Measurements from ENCODE around the gene GCAT. TPM values are rescaled to one million over a fixed set of nuclear protein-coding genes. Genes with fewer than 3 reads are reported as not detected.

The GCAT gene
- polyA plus RNA-seq, 3 donors = 0.56 to 1.9 (median 1.1) TPM

DNA sequence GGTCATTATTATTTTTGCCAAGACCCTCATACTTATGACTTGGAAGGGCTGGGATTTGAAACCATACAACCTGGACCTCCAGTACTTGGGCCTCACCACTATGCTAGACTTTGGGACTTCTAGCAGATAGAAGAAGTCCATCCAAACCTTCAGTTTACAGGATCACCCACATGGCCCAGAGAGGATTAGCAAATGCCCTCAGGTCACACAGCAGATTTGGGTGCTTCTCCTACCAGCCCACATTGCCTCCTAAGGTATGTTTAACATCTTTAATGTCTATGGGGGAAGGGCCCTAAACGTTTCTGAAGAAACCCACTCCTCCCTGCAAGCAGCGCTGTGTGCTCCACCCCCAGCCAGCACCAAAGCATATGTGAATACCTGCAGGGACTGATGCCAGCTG, 17.5 kb upstream of the GCAT start:
- Histone ChIP-seq H3K4me2 (replicated peaks; ENCODE audit: extremely low read depth, low read length, poor library complexity, severe bottlenecking) (no peak overlapping the region), H3K9ac (ENCODE audit: insufficient read depth, low read length, poor library complexity, severe bottlenecking) (no peak overlapping the region), H3K4me1 (ENCODE audit: control insufficient read depth in 1 of 2, insufficient read depth in 2 of 2, low read length in 2 of 2) (no peaks in the 10 kb centered on the region), H3K4me3 (replicated peaks in 1 of 3; ENCODE audit: low read depth in 2 of 3, low read length in 3 of 3) (no peak overlapping the region), H3K36me3 (replicated peaks in 1 of 2; ENCODE audit: control insufficient read depth in 1 of 2, insufficient read depth in 2 of 2, low read length in 2 of 2) (no peaks in the 10 kb centered on the region), H4K20me1 (ENCODE audit: insufficient read depth, low read length) (no peaks in the 10 kb centered on the region), H2AFZ (ENCODE audit: insufficient read depth, low read depth, low read length, poor library complexity, severe bottlenecking) (no peak overlapping the region), H3K27ac (ENCODE audit: low read depth in 1 of 2, low read length in 2 of 2) (no peak overlapping the region), H3K9me3 (replicated peaks in 1 of 2; ENCODE audit: control insufficient read depth in 1 of 2, insufficient read depth in 1 of 2, low read length in 2 of 2) (no peaks in the 10 kb centered on the region), H3K79me2 (ENCODE audit: insufficient read depth, low read length) (no peaks in the 10 kb centered on the region), H3K27me3 (ENCODE audit: control insufficient read depth in 2 of 2, insufficient read depth in 2 of 2, low read length in 2 of 2) (no peaks in the 10 kb centered on the region)
- intact Hi-C loops (cut with micrococcal nuclease) = no loop called here
- H3K4me1 Mint-ChIP-seq = peaks cover 6% of the 10 kb centered on the region
- H3K4me3 Mint-ChIP-seq = no peak overlapping the region
- H3K27ac Mint-ChIP-seq = no peak overlapping the region
- no peak for DNase-seq
- WGBS (ENCODE audit: insufficient coverage) = no CpG with 5 or more reads among the region's 2 CpGs
- H3K9me3 Mint-ChIP-seq = peaks cover 0 to 3% (median 0%) of the 10 kb centered on the region in 7 donors
- TF ChIP-seq, protein P1, sequence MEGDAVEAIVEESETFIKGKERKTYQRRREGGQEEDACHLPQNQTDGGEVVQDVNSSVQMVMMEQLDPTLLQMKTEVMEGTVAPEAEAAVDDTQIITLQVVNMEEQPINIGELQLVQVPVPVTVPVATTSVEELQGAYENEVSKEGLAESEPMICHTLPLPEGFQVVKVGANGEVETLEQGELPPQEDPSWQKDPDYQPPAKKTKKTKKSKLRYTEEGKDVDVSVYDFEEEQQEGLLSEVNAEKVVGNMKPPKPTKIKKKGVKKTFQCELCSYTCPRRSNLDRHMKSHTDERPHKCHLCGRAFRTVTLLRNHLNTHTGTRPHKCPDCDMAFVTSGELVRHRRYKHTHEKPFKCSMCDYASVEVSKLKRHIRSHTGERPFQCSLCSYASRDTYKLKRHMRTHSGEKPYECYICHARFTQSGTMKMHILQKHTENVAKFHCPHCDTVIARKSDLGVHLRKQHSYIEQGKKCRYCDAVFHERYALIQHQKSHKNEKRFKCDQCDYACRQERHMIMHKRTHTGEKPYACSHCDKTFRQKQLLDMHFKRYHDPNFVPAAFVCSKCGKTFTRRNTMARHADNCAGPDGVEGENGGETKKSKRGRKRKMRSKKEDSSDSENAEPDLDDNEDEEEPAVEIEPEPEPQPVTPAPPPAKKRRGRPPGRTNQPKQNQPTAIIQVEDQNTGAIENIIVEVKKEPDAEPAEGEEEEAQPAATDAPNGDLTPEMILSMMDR (IDR thresholded peaks at IDR 0.05) = no peak
- peaks cover 2 to 6% (median 3%) of the 10 kb centered on the region in 3 donors for H3K27me3 Mint-ChIP-seq (ENCODE audit: low read depth in 3 of 3)
- H3K36me3 Mint-ChIP-seq = no peaks in the 10 kb centered on the region

- no peak overlapping the region for H3K4me2 ChIP-seq (replicated peaks; ENCODE audit: extremely low read depth, low read length, poor library complexity, severe bottlenecking)
- H3K4me3 ChIP-seq (replicated peaks in 1 of 3; ENCODE audit: low read depth in 2 of 3, low read length in 3 of 3) = no peak overlapping the region
- intact Hi-C loops (cut with micrococcal nuclease) = no loop called here
- no peak overlapping the region for H2AFZ ChIP-seq (ENCODE audit: insufficient read depth, low read depth, low read length, poor library complexity, severe bottlenecking)
- Mint-ChIP-seq H3K27ac (no peak overlapping the region), H3K27me3 (ENCODE audit: low read depth in 3 of 3) (peaks cover 6 to 7% (median 6%) of the 10 kb centered on the region in 3 donors), H3K9me3 (no peaks in the 10 kb centered on the region), H3K4me1 (peaks cover 6% of the 10 kb centered on the region), H3K4me3 (no peak overlapping the region), H3K36me3 (no peaks in the 10 kb centered on the region)
- WGBS (ENCODE audit: insufficient coverage) = no CpG with 5 or more reads among the region's 6 CpGs
- no peaks in the 10 kb centered on the region for H3K4me1 ChIP-seq (ENCODE audit: control insufficient read depth in 1 of 2, insufficient read depth in 2 of 2, low read length in 2 of 2)
- no peaks in the 10 kb centered on the region for H3K9me3 ChIP-seq (replicated peaks in 1 of 2; ENCODE audit: control insufficient read depth in 1 of 2, insufficient read depth in 1 of 2, low read length in 2 of 2)
- H3K27ac ChIP-seq (ENCODE audit: low read depth in 1 of 2, low read length in 2 of 2) = no peak overlapping the region
- TF ChIP-seq, protein P1 (IDR thresholded peaks at IDR 0.05) = no peak
- no peaks in the 10 kb centered on the region for H3K27me3 ChIP-seq (ENCODE audit: control insufficient read depth in 2 of 2, insufficient read depth in 2 of 2, low read length in 2 of 2)
- H3K9ac ChIP-seq (ENCODE audit: insufficient read depth, low read length, poor library complexity, severe bottlenecking) = no peak overlapping the region
- DNase-seq = no peak
- H4K20me1 ChIP-seq (ENCODE audit: insufficient read depth, low read length) = no peaks in the 10 kb centered on the region
- no peaks in the 10 kb centered on the region for H3K36me3 ChIP-seq (replicated peaks in 1 of 2; ENCODE audit: control insufficient read depth in 1 of 2, insufficient read depth in 2 of 2, low read length in 2 of 2)
- H3K79me2 ChIP-seq (ENCODE audit: insufficient read depth, low read length) = no peaks in the 10 kb centered on the region
Observed at GRCh38 chr22:37792494-37792893, 15.2 kb upstream of the GCAT start.
